GM19467 (cell line): ENCODE data around the gene ERC2.
"Not testable (repeated sequence)": the region's sequence is repeated elsewhere in the genome, so short reads cannot be mapped to it uniquely, and the experiment has no call there.

Experiments
- ATAC-seq: cut with Tn5 transposase; IDR thresholded peaks from one replicate; pipeline ENCODE4 v1.9.1; 2021; ENCODE audit warnings: mild to moderate bottlenecking, moderate library complexity; ENCODE audit not compliant: unreplicated experiment

ERC2 gene

DNA sequence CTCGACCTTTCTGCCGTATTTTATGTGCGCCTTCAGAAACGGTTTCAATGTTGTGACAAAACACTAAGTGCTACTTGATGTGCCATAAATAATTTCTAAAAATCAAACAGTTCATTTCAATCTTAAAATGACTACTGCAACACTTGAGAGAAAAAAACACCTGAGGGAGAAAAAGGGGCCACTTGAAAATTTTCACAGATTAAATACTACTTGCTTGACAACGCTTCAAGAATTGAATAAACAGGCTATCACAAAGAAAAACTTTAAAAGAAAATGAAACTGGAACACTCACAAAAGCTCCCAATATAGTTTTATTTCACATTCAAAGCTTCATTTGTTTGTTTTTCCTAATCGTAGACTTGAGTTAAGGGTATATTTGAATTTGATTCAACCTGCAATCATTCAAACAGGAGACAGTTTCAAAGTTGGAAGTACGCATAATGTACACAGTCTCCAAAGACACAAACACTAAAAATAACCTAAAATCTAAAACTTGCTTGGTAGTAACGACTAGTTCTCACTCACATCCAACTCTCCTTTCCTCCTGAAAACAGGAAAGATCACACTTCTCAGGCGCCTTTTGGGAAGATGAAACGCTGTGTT is 380.7 kb downstream of the ERC2 start:
- no peak for ATAC-seq

DNA sequence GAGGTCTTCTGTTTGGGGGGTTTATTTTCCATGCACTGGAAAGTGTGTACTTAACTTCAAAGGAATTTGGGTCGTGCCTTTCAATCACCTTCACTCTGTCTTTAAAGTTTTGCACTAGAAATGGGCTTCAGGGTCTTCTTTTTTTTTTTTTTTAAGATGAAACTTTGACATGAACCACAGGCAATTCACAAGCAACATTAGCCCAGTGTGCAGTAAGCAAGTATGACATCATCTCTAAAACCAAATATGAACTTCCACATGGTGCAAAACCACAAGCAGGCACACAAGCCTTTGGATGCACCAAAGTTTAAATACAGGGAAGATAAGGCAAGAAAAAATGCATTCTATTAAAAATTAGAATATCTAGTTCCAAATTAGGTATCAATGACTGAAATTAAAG is 381.9 kb downstream of the ERC2 start:
- no peak for ATAC-seq

DNA sequence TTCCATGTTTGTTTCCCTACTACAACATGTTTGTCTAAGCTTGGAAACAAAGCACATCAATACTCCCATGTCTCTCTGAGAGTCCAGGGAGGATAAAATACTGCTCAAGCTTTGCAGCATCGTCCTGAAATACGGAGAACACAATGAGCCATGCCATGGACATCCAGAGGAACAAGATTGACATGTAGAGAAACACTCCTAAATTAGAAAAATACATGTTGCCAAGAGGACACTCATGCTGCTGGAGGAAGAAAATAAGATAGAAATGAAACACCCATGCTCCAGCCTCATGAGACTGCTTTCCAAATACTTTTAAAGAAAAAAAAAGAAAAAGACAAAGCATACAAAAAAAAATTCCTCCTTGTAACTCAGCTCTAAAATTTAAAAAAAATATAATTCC is 387.0 kb downstream of the ERC2 start:
- ATAC-seq = no peak

DNA sequence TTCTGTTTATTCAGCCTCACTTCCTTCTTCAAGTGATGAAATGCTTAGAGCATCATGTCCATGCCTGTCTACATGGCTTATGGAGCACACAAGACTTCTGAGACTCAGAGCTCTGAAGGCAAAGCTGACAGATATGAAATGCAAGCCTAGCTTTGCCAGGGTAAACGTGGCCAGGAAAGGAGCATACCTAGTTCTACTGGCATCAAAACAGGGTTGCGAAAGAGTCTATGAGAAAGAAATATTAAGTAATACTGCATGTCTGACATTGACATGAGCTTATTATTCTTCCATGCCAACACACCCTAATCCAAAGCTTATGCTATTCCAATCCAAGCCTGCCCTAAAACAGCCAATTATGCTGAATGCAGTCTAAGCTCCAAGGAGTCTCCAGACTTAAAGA is 391.5 kb downstream of the ERC2 start:
- ATAC-seq = no peak

DNA sequence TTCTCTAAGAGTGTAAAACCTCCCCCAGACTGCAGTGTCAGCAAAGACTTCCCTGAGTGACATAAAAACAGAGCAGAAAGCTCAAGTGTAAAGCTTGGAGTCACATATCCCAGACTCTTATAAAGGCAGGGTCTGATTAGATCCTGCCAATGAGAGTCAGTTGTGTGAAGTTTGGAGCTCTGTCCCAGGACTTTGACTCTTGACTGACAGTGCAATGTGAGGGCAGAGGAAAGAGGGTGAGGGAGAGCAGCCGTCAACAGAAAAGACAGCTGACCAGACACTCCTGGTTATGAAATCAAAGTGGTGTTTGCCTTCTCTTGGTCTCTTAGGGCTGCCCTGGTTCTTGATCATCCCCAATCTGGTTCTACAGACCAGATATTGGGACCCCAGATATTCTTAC is 393.2 kb downstream of the ERC2 start:
- no peak for ATAC-seq

DNA sequence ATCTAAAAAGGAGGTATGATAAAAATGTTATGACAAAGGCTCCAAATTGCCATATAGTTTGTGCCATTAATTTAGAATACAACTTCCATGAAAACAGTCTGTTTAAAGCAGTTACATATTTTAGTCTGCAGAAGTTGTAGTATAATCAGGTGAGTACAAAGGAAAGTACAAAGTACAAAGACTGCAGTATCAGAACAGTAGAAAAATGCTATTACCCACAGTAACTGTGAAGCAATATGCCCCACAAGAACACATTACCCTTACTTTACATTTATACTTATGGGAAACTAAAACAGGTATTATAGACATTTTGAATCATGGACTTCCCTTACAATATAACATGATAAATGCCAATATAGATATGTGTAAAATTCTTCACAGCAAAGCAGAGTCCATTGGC is 398.5 kb downstream of the ERC2 start:
- no peak for ATAC-seq

DNA sequence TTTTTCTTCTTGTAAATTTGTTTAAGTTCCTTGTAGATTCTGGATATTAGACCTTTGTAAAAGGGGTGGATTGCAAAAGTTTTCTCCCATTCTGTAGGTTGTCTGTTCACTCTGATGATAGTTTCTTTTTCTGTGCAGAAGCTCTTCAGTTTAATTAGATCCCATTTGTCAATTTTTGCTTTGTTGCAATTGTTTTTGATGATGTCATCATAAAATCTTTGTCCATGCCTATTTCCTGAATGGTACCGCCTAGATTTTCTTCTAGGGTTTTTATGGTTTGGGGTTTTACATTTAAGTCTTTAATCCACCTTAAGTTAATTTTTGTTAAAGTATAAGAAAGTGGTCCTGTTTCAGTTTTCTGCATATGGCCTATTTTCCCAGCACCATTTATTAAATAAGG is 401.9 kb downstream of the ERC2 start:
- not testable (repeated sequence) for ATAC-seq

DNA sequence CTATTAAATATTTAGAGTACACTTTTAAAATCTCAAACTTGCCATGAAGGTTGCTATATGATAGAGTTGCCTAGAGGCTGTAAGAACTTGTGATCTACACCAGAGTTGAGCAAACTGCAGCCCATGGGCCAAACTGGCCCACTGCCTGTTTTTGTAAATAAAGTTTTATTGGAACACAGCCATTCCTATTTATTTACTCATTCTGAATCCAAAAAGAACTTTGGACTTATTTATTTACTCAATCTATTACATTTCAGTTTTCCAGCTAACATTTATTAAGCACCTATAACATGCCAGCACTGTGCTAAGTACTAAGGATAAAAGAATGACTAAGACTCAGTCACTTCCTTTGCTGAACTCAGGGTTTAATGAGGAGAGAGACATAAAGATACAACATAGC is 403.6 kb downstream of the ERC2 start:
- ATAC-seq = no peak

DNA sequence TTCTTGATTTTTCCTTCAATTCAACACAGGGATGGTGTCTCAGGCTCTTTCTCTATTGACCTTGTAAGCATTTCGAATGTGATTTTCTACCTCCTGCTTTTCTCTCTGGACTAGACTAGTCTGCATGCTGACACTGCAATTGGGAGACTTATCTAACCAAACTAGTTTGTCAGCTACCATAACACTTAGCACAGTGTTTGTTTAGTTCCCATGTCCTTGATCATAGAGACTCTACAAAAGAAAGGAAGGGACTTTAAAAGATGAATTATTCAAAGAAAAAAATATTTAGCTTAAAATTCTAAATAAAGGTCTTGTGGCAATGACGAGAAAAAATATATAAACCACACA is 407.0 kb downstream of the ERC2 start:
- ATAC-seq = no peak

DNA sequence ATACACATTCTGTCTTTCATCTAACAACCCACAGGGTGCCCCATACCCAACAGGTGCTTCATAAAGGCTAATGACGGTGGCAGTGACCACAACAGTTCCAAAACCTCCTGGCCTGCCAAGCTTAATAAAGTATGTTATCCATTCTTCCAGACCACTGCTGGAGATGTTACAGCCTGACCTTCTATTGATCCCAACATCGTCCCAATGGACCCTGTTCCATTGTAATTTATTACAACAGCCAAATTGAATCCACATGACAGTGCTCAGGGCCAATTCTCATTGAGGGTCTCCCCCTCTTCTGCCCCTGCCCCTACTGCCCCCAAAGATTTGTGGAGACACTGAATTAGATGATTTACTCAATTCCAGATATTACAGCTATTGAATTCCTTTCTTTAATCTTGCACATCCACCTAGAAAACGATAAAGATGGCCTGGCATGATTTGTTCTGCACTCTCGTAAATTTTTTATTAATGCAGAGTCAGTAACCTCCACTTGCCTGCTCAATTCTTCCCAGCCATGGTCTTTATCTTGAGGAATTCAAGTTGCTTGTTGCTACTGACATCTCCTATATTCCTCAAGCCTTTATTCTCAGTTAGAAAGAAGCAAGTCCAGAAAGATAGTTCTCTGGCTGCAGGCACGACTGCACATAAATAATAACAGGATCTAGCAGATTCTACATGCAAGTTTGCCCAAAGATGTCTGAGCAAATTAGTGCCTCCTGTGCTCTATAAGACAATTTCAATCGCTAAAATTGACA is 407.6 kb downstream of the ERC2 start:
- no peak for ATAC-seq

DNA sequence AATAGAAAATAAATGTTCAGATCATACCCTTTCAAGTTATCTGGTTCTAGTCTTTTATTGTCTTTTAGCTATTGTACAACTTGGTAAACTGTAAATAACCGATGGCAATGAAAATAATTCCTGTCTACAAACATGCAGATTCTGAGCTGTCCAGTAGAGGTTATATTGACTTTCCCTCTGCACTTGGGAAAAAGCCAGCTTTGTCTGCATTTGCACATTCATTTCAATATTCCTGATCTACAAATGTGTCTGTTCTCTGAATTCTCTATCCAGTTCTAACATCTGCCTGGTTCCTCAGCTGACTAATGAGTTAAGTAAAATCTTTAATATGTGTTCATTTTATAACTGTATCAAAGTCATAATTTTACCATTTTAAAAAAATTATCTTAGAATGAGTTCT is 408.5 kb downstream of the ERC2 start:
- ATAC-seq = no peak

DNA sequence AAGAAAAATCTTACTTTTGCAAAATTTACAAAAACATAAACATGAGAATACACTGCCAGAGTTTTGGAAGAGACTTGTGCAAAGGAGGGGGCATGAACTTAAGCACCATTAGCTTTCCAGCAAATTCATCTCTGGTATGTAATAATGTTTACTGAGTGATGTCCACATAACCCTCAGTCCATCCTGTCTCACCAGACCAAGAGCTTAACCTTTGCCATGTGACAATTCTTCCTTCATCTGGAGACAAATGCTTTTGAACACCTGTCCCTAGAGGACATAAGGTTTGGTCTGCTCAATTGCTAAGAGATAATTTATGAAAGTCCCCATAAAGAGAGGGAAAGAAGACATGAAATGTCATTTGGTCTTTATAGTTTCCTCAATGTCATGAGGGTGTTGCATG is 412.3 kb downstream of the ERC2 start:
- ATAC-seq = no peak

DNA sequence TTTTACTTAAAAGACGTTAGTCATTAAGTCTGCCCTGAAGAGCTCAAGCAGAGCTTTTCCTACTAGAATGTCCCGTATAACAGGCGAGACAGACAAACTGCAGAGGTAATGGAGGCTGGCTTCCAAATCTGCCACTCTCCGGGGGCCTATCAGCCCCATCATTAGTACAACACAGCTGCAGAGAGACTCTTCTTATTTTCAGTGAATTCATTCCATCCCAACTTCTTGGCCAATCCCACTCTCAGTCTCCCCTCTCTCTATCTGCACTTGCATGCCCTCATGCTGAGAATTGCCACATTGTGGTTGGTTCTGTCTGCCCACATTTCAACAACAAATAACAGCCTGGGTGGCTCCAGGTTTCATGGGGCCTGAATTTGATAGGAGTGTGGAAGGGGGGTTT is 412.7 kb downstream of the ERC2 start:
- ATAC-seq = no peak

DNA sequence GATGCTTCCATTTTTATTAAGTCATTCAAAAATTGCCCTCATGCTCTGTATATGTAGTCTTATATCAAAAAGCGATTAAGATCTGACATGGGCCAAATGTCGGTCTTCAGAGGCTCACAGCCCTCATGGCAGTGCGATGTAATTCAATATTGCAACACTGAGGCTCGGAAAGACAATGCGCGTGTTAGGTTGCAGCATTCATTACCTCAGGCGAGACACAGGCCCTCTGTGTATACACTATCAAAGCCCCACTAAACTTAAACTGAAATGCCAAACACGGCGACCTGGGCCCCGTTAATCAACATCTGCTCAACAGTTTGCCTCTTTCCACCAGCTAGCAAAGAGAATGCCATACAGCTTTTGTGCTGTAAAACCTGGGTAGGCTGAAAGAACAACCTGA is 413.4 kb downstream of the ERC2 start:
- no peak for ATAC-seq

DNA sequence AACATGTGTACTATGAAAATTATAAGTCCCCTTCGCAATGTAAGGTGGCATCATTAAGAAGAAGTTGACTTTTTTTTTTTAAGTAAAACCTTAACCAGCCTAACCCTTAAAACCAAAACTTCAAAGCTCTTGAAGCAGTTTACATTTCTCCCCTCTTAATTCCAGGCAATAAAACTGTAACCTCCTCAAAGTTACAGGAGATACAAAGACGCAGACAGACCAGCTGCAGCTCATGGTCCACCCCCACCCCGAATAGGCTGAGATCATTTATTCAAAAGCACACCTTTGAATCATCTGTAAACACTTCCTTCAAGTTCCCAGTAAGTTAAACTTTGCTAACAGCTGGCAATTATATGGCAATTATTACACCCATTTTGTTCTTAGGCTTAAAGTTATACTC is 414.5 kb downstream of the ERC2 start:
- no peak for ATAC-seq

DNA sequence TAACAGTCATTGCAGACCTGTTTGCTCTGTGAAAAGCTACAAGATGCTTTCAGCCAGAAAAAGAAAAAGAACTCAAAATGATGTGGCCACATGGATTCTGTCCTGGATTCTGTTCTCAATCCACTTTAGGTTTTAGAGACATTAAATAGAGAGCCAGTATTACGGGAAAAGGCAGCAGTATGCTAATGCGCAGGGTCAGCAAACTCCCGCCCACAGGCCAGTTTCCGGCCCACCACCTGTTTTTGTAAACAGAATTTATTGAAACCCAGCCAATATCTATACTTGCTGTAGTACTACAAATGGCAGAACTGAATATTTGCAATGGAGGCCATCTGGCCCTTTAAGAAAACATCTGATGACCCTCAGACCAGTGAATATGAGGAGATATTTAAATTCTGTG is 416.1 kb downstream of the ERC2 start:
- ATAC-seq = no peak

DNA sequence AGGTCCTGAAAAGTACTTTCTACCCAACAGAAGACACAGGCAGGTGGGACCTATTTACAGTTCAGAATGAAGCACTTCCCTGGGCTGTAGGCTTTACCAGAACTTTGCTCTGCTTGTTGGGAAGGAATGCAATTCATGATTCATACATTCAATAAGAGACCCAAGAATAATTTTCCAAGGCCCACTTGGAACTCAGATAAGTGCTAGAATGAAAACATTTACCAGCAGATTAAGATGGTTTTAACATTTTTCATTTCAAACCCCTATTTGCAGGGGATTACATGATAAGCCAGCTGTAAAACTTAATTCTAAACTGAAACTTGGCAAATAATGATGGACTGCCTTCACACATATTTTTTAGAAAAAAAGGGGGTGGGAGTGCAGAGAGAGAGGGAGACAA is 417.2 kb downstream of the ERC2 start:
- no peak for ATAC-seq

DNA sequence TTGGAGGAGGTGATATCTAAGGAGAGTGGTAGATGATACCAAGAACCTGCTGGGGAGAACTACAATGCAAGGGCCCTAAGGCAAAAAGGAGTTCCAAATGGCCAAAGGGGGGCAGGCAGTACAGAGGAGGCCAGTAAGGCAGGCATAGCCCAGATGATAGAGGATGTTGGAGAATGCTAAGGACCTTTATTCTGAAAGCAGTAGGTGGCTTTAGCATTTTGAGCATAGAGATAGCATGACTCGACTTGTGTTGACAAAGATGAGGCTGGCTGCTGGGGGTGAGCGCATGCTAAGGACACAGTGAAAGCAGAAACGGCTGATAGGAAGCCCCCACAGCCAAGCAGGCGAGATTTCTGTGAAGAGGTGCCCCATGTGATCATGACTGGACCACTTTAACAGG is 419.3 kb downstream of the ERC2 start:
- ATAC-seq = no peak

DNA sequence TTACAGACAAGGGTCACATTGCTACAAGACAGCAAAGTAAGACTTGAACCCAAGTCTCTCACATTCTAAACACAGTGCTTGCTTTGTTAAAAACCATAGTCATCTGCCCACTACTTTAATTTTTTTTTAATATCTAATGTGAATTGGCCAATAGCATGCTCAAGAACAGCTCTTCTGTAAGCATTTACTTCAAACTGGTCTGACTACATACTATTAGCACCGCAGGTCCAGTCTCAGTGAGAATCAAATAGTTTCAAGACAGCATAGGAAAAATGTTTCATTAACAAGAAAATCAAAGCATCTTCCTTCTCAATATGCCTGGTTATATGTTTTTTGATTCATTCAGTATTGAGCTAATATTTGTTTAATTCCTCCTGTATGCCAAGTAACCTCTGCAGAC is 419.9 kb downstream of the ERC2 start:
- ATAC-seq = no peak

DNA sequence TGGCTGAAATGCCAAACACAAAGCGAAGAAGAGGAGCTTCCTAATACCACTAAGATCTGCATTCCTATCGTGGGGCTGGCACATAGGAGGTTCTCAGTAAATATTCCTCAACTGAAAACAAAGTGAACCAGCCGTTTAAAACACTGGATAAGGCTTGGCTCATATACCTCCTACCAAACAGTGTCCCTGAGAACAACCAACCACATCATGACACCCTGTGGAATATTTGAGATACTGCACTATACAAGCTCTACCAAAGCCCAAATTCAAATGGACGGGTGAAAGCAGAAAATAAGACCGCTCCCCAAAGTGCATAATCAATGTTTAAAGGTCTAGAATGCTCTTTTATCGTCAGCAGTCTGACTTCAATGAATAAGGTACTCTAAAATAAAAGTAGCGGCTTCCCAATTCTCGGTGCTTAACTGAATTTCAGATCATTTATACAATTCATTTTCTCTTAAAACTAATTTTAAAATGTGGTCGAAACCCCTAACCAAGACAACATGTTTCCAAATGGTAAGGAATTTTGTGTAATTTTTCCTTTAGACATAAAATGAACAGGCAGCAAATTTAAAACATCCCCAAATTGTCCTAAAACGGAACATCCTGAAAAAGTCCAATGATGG is 425.8 kb downstream of the ERC2 start:
- ATAC-seq = no peak

DNA sequence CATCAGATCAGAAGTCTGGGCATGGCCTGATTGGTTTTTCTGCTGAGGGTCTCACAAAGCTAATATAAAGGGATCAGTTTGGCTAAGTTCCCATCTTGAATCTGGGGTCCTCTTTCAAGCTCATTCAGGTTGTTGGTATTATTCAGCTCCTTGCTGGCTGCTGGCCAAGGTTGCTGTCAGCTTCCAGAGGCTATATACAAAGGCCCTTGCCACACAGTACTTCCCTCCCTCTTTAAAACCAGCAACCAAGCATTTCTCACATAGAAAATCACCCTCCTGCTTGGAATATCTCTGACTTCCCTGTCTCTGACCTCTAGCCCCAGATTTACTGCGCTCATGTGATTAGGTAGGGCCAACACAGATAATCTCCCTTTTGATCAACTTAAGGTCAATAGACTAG is 442.9 kb downstream of the ERC2 start:
- ATAC-seq = no peak

DNA sequence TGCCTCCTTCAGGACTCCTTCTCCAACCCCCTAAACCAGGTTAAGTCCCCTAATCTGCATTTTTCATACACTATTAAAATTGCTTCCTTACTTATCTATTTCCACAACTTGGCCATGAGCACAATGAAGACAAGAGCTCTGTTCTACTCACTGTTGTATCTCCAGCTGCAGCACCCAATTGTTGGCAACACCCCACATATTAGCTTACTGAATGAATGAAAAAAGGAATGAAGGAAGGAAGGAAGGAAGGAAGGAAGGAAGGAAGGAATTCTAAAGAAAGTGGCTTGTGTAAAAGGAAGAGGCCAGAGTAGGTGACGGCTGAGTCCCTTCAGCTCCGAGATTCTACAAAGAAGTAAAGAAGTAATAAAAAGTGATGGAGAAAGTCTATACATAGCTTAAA is 444.7 kb downstream of the ERC2 start:
- ATAC-seq = no peak

DNA sequence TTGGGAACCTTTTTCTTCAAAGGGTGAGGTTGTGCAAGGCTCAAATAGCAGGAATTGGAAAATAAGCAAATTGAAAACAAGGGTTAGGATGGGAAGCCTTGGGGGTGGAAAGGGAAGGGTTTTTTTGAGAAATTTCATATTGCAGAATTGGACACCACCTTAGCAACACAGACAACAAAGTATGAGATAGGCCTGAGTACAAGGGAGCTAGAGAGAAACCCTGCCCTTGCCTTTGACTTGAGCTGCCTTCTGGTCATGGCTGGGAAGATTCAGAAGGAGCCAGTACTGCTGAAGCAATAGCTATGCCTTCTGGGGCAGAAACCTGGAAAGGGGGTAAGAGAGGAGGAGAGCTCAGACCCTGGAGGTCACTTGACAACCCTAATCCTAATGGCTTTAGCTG is 445.6 kb downstream of the ERC2 start:
- no peak for ATAC-seq
